Measurements from ENCODE around the gene REV3L. TPM values are rescaled to one million over a fixed set of nuclear protein-coding genes. Genes with fewer than 3 reads are reported as not detected.

The REV3L gene
- total and polyA plus RNA-seq, 8 donors = 29.3 to 68.6 (median 57.4) TPM

DNA sequence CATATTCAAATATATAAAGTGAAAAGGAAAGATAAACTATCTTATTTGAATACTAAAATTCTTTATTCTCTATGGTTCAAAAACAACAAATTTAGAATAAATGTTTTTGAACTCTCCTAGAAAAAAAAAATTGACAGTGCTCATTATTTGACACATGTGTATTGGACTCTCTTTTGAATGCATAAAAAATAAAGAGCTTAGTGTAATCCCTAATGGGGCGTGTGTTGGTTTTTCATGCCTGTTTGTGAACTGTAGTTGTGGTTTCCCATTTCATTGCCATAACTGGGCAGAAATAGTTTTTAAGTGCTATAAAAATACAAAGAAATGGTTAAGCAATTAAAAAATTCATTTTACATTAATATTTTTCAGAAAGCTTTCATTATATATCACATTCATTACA, 101.3 kb downstream of the REV3L start:
- Histone ChIP-seq H3K27ac (no peak overlapping the region), H3K9me3 (no peaks in the 10 kb centered on the region), H3K4me1 (peaks cover 0 to 4% of the 10 kb centered on the region in 2 donors), H3K36me3 (peaks cover 0 to 54% of the 10 kb centered on the region in 2 donors), H3K27me3 (no peaks in the 10 kb centered on the region), H3K4me3 (no peak overlapping the region)
- ATAC-seq (no peak), DNase-seq (no peak)
- intact Hi-C loops (cut with DNase I) = no loop called here
- TF ChIP-seq, protein P1, sequence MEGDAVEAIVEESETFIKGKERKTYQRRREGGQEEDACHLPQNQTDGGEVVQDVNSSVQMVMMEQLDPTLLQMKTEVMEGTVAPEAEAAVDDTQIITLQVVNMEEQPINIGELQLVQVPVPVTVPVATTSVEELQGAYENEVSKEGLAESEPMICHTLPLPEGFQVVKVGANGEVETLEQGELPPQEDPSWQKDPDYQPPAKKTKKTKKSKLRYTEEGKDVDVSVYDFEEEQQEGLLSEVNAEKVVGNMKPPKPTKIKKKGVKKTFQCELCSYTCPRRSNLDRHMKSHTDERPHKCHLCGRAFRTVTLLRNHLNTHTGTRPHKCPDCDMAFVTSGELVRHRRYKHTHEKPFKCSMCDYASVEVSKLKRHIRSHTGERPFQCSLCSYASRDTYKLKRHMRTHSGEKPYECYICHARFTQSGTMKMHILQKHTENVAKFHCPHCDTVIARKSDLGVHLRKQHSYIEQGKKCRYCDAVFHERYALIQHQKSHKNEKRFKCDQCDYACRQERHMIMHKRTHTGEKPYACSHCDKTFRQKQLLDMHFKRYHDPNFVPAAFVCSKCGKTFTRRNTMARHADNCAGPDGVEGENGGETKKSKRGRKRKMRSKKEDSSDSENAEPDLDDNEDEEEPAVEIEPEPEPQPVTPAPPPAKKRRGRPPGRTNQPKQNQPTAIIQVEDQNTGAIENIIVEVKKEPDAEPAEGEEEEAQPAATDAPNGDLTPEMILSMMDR (IDR thresholded peaks at IDR 0.05) = no peak

DNA sequence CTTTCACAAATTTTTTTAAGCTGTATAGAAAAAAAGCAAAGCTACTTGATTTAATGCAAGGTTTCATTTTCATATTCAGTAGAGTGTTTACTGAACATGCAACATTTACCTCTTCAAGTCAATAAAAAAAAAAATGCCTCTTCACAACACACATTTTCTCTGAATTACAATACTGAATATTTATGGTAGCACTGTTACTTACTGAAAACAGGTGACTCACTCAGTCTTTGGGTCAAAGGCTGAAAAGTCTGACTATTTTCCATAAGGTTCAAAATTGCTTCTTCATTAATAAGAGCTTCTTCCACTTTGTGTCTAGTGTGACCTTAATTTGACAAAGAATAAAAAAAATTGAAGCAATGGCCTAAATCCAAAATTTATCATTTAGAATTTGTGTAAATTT, 101.9 kb downstream of the REV3L start:
- ATAC-seq (no peak), DNase-seq (no peak)
- TF ChIP-seq, protein P1 (IDR thresholded peaks at IDR 0.05) = no peak
- Histone ChIP-seq H3K27ac (no peak overlapping the region), H3K9me3 (no peaks in the 10 kb centered on the region), H3K4me1 (peaks cover 0 to 4% of the 10 kb centered on the region in 2 donors), H3K36me3 (peaks cover 0 to 59% of the 10 kb centered on the region in 2 donors), H3K27me3 (no peaks in the 10 kb centered on the region), H3K4me3 (no peak overlapping the region)
- intact Hi-C loops (cut with DNase I) = no loop called here

GRCh38 chr6:111379831-111380230, 103.2 kb downstream of the REV3L start:
- TF ChIP-seq, protein P1 (IDR thresholded peaks at IDR 0.05) = no peak
- DNase-seq (no peak), ATAC-seq (no peak)
- H3K36me3 ChIP-seq = peaks cover 0 to 71% of the 10 kb centered on the region in 2 donors
- H3K9me3 ChIP-seq = no peaks in the 10 kb centered on the region
- H3K27ac ChIP-seq = no peak overlapping the region
- no peak overlapping the region for H3K4me3 ChIP-seq
- peaks cover 0 to 4% of the 10 kb centered on the region in 2 donors for H3K4me1 ChIP-seq
- no peaks in the 10 kb centered on the region for H3K27me3 ChIP-seq
- intact Hi-C loops (cut with DNase I) = no loop called here

GRCh38 chr6:111379302-111379701, 103.7 kb downstream of the REV3L start:
- Histone ChIP-seq H3K36me3 (peaks cover 0 to 70% of the 10 kb centered on the region in 2 donors), H3K27me3 (no peaks in the 10 kb centered on the region), H3K4me3 (no peak overlapping the region), H3K9me3 (no peaks in the 10 kb centered on the region), H3K27ac (no peak overlapping the region), H3K4me1 (peaks cover 0 to 4% of the 10 kb centered on the region in 2 donors)
- DNase-seq (no peak), ATAC-seq (no peak)
- intact Hi-C loops (cut with DNase I) = no loop called here
- TF ChIP-seq, protein P1 (IDR thresholded peaks at IDR 0.05) = no peak

DNA sequence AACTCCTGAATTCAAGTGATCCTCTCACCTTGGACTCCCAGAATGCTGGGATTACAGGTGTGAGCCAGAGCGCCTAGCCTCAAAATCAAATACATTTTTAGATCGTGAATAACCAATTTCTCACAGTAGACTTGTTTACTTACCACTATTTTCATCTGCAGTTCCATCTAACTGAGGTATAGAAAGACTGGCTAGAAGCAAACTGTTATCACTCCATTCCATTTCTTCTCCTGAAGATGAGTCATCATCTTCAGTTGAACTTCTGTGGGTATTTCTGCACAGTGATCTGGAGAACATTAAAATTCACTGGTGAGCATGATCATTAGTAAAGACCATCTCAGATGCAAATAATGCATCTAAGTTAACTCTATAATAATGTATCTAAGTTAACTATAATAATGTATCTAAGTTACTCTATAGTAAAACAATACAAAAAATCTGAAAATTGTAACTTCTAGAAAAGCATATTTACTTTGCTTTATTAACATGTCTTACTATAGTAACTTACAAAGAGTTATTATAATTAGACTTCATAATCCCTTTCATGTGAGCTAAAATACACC, 105.4 kb downstream of the REV3L start:
- ATAC-seq = no peak
- peaks cover 0 to 1% of the 10 kb centered on the region in 2 donors for H3K4me1 ChIP-seq
- no peak overlapping the region for H3K4me3 ChIP-seq
- no peak for DNase-seq
- intact Hi-C loops (cut with DNase I) = no loop called here
- H3K36me3 ChIP-seq = peaks cover 0 to 69% of the 10 kb centered on the region in 2 donors
- H3K9me3 ChIP-seq = no peaks in the 10 kb centered on the region
- TF ChIP-seq, protein P1 (IDR thresholded peaks at IDR 0.05) = no peak
- no peaks in the 10 kb centered on the region for H3K27me3 ChIP-seq
- no peak overlapping the region for H3K27ac ChIP-seq

Data from left lung (tissue), 10 donors.